ENCODE data around the gene EHD4. TPM values are rescaled to one million over a fixed set of nuclear protein-coding genes. Genes with fewer than 3 reads are reported as not detected.

The EHD4 gene
- polyA plus RNA-seq, 1 of the 3 experiments (the other 2 are of a cell fraction): 17.5 TPM

DNA sequence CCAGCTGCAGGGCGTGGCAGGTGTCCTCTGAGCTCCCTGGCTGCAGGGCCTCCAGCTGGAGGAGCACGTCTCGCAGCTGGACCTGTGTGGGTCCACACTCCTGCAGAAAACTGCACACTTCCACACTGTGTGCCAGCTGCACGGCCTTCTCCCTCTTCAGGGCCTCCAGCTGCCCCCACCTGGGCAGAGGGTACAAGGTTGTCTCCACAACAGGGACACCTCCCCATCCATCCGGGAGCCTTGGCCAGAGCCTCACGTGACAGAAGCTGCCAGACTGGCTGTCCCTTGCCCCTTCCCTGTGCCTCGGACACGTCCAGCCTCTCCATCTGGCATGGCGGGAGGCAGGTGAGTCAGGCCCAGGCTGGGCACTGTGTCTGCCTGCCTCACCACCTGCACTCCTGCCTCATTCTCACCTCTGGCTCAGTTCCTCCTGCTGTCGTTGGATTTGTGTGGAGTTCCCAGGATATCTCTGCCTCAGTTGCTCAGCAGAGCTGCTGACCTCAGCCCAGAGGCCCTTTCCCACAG, 93.0 kb downstream of the EHD4 start:
- Histone ChIP-seq H3K27ac (ENCODE audit: low read depth in 2 of 2, low read length in 1 of 2) (no peak overlapping the region), H2AFZ (ENCODE audit: low read depth) (no peak overlapping the region), H3F3A (replicated peaks; ENCODE audit: insufficient read depth) (no peaks in the 10 kb centered on the region), H3K27me3 (ENCODE audit: insufficient read depth) (no peaks in the 10 kb centered on the region), H3K79me2 (ENCODE audit: insufficient read depth) (no peaks in the 10 kb centered on the region), H3K9me3 (no peaks in the 10 kb centered on the region), H3K9me2 (no peaks in the 10 kb centered on the region), H3K4me3 (ENCODE audit: low read depth in 2 of 2, low read length in 1 of 2) (no peak overlapping the region), H3K9ac (no peak overlapping the region), H3K4me2 (no peak overlapping the region), H3K36me3 (replicated peaks in 1 of 2; ENCODE audit: control insufficient read depth in 1 of 2, insufficient read depth in 2 of 2, low read length in 1 of 2) (no peaks in the 10 kb centered on the region), H3K4me1 (ENCODE audit: control insufficient read depth in 1 of 2, insufficient read depth in 2 of 2, low read depth in 1 of 2, low read length in 1 of 2) (peaks cover 0 to 27% of the 10 kb centered on the region in 2 experiments; a peak in 1 of 4 replicates), H4K20me1 (ENCODE audit: insufficient read depth) (no peaks in the 10 kb centered on the region)
- DNase-seq: no peak
- WGBS (ENCODE audit: low lambda C conversion rate): 94% methylated on average over 5 of the region's 10 CpGs
- no peak for TF ChIP-seq YY1 (IDR thresholded peaks at IDR 0.05; ENCODE audit: low read depth)
- TF ChIP-seq RXRA (IDR thresholded peaks at IDR 0.05; ENCODE audit: borderline replicate concordance, low read depth): no peak
- no peak for TF ChIP-seq POLR2AphosphoS5 (IDR thresholded peaks at IDR 0.05; ENCODE audit: low read depth, low read length)
- no peak for TF ChIP-seq JUND (IDR thresholded peaks at IDR 0.05)
- TF ChIP-seq TCF12 (IDR thresholded peaks at IDR 0.05): no peak
- TF ChIP-seq IRF3 (IDR thresholded peaks at IDR 0.05; ENCODE audit: low read depth, low read length): no peak
- TF ChIP-seq EP300 (IDR thresholded peaks at IDR 0.05; ENCODE audit: borderline replicate concordance in 1 of 2, low read depth in 1 of 2, low read length in 1 of 2): no peak
- no peak for TF ChIP-seq RAD21 (IDR thresholded peaks at IDR 0.05; ENCODE audit: low read length)
- TF ChIP-seq, protein P1, sequence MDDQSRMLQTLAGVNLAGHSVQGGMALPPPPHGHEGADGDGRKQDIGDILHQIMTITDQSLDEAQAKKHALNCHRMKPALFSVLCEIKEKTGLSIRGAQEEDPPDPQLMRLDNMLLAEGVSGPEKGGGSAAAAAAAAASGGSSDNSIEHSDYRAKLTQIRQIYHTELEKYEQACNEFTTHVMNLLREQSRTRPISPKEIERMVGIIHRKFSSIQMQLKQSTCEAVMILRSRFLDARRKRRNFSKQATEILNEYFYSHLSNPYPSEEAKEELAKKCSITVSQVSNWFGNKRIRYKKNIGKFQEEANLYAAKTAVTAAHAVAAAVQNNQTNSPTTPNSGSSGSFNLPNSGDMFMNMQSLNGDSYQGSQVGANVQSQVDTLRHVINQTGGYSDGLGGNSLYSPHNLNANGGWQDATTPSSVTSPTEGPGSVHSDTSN (IDR thresholded peaks at IDR 0.05): no peak
- ChIA-PET POLR2A (interaction anchor here (0.6 kb wide), 1 partner anchor 335 kb away, joined by 3 read pairs; the partner anchor contains the start of gene RPAP1), CTCF (interaction anchor here (0.8 to 1.0 kb wide), 2 partner anchors 18 to 53 kb away, joined by 3 read pairs; no protein-coding TSS in a partner anchor)

DNA sequence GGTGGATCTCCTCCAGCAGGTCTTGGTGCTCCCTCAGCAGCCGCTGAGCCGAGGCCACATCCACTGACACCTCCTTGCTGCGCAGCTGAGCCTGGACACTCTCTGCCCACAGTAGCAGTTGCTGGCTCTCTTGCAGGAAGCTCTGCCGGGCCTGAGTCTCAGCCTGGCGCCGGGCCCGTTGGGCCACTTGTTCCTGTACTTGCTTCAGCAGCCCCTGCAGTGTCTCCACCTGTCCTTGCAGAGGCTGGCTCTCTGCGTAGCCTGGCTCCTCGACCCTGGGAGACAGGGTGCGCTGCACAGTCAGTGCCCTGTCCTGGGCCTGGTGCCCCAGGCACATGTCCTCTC, 94.0 kb downstream of the EHD4 start:
- Histone ChIP-seq H3K4me3 (ENCODE audit: low read depth in 2 of 2, low read length in 1 of 2) (no peak overlapping the region), H3K4me1 (ENCODE audit: control insufficient read depth in 1 of 2, insufficient read depth in 2 of 2, low read depth in 1 of 2, low read length in 1 of 2) (peaks cover 0 to 27% of the 10 kb centered on the region in 2 experiments; a peak in 1 of 4 replicates), H3F3A (replicated peaks; ENCODE audit: insufficient read depth) (no peaks in the 10 kb centered on the region), H3K4me2 (no peak overlapping the region), H4K20me1 (ENCODE audit: insufficient read depth) (no peaks in the 10 kb centered on the region), H2AFZ (ENCODE audit: low read depth) (no peak overlapping the region), H3K36me3 (replicated peaks in 1 of 2; ENCODE audit: control insufficient read depth in 1 of 2, insufficient read depth in 2 of 2, low read length in 1 of 2) (no peaks in the 10 kb centered on the region), H3K79me2 (ENCODE audit: insufficient read depth) (no peaks in the 10 kb centered on the region), H3K9me3 (no peaks in the 10 kb centered on the region), H3K27me3 (ENCODE audit: insufficient read depth) (no peaks in the 10 kb centered on the region), H3K9me2 (no peaks in the 10 kb centered on the region), H3K9ac (no peak overlapping the region), H3K27ac (ENCODE audit: low read depth in 2 of 2, low read length in 1 of 2) (no peak overlapping the region)
- TF ChIP-seq, protein P2, sequence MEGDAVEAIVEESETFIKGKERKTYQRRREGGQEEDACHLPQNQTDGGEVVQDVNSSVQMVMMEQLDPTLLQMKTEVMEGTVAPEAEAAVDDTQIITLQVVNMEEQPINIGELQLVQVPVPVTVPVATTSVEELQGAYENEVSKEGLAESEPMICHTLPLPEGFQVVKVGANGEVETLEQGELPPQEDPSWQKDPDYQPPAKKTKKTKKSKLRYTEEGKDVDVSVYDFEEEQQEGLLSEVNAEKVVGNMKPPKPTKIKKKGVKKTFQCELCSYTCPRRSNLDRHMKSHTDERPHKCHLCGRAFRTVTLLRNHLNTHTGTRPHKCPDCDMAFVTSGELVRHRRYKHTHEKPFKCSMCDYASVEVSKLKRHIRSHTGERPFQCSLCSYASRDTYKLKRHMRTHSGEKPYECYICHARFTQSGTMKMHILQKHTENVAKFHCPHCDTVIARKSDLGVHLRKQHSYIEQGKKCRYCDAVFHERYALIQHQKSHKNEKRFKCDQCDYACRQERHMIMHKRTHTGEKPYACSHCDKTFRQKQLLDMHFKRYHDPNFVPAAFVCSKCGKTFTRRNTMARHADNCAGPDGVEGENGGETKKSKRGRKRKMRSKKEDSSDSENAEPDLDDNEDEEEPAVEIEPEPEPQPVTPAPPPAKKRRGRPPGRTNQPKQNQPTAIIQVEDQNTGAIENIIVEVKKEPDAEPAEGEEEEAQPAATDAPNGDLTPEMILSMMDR (IDR thresholded peaks at IDR 0.05): no peak
- TF ChIP-seq EZH2phosphoT487 (IDR thresholded peaks at IDR 0.05; ENCODE audit: borderline replicate concordance, low read depth): no peak
- no peak for TF ChIP-seq SIN3A (IDR thresholded peaks at IDR 0.05; ENCODE audit: borderline replicate concordance, low read depth, low read length)
- no peak for TF ChIP-seq ELF1 (IDR thresholded peaks at IDR 0.05)
- ChIA-PET CTCF (interaction anchor here (1.1 to 1.7 kb wide), 2 partner anchors 20 to 66 kb away, joined by 3 to 4 read pairs; no protein-coding TSS in a partner anchor), POLR2A (no interaction called here)
- DNase-seq: no peak
- WGBS (ENCODE audit: low lambda C conversion rate): 73% methylated on average over 6 of the region's 10 CpGs

All from SK-N-SH (cell line).